H1 (cell line): ENCODE results near the gene UMAD1. TPM values are rescaled to one million over a fixed set of nuclear protein-coding genes. Genes with fewer than 3 reads are reported as not detected.

Source experiments
- CTCF ChIA-PET: fragments of 300-600 bp; sonication (Branson Sonifier 250); formaldehyde crosslinking; loops from one replicate; lab custom pipeline; 2021; ENCODE audit not compliant: partially characterized antibody; lab: Charles Lee
- POLR2A ChIA-PET: fragments of 300-600 bp; sonication (Branson Sonifier 250); formaldehyde crosslinking; loops from one replicate; lab custom pipeline; 2021; ENCODE audit warnings: inconsistent platforms; ENCODE audit not compliant: partially characterized antibody; lab: Charles Lee
- DNase-seq, 2 experiments: peaks; one replicate each; pipeline versions ENCODE4 v3.0.0 to v3.0.0-alpha.2; 2010 to 2022; ENCODE audit warnings: low spot score in 2 of 2, low read depth in 1 of 2, mixed read lengths in 1 of 2
- FAIRE-seq: peaks from 2 replicates; lab custom pipeline; 2011; peaks lifted over from hg19 to GRCh38; lab: Jason Lieb, UNC
- H2AFZ ChIP-seq: 2 replicates; pipeline ENCODE4 v1.8.1; 2012; ENCODE audit warnings: low read length, inconsistent platforms
- H2AK5ac ChIP-seq: 2 replicates; pipeline ENCODE4 v1.6.1; 2013; ENCODE audit warnings: low read depth, low read length
- H2BK120ac ChIP-seq: replicated peaks from 2 replicates; pipeline ENCODE3; 2013; ENCODE audit warnings: low read depth, low read length, inconsistent platforms
- H2BK12ac ChIP-seq: 2 replicates; pipeline ENCODE4 v1.6.1; 2013; ENCODE audit warnings: low read depth, low read length
- H2BK15ac ChIP-seq: 2 replicates; pipeline ENCODE4 v1.6.1; 2013; ENCODE audit warnings: low read length
- H2BK20ac ChIP-seq: 2 replicates; pipeline ENCODE4 v1.6.1; 2013; ENCODE audit warnings: low read length
- H2BK5ac ChIP-seq: 2 replicates; pipeline ENCODE4 v1.6.1; 2013; ENCODE audit warnings: low read depth, low read length
- H3K14ac ChIP-seq: 2 replicates; pipeline ENCODE4 v1.6.1; 2013; ENCODE audit warnings: inconsistent platforms; ENCODE audit not compliant: insufficient read length
- H3K18ac ChIP-seq: 2 replicates; pipeline ENCODE4 v1.6.1; 2013; ENCODE audit warnings: low read length; ENCODE audit errors: extremely low read depth
- H3K23ac ChIP-seq: 2 replicates; pipeline ENCODE4 v1.6.1; 2013; ENCODE audit warnings: inconsistent platforms; ENCODE audit not compliant: insufficient read length
- H3K23me2 ChIP-seq: 2 replicates; pipeline ENCODE4 v1.6.1; 2013; ENCODE audit warnings: low read depth, low read length
- H3K27ac ChIP-seq: 2 replicates; pipeline ENCODE4 v1.6.1; 2011; ENCODE audit warnings: low read depth, low read length, inconsistent platforms
- H3K27me3 ChIP-seq, 4 experiments: replicated peaks in 1 of 4; 1 replicate in 1 of 4; 2 replicates in 3 of 4; pipeline versions ENCODE4 v1.6.1 to v1.8.1; 2011 to 2013; ENCODE audit warnings: low read length in 3 of 4, mild to moderate bottlenecking in 3 of 4, inconsistent platforms in 2 of 4, mixed read lengths in 2 of 4, moderate library complexity in 1 of 4; ENCODE audit not compliant: control insufficient read depth in 3 of 4, insufficient read depth in 3 of 4; ENCODE audit errors: extremely low read depth in 1 of 4
- H3K36me3 ChIP-seq, 4 experiments: 2 replicates each; pipeline versions ENCODE4 v1.6.1 to v1.8.1; 2011 to 2013; ENCODE audit warnings: mild to moderate bottlenecking in 4 of 4, low read length in 3 of 4, moderate library complexity in 2 of 4, control low read depth in 1 of 4, inconsistent platforms in 1 of 4; ENCODE audit not compliant: insufficient read depth in 4 of 4, control insufficient read depth in 2 of 4
- H3K4ac ChIP-seq: replicated peaks from 2 replicates; pipeline ENCODE3; 2013; ENCODE audit warnings: low read length, low read depth, mixed read lengths, inconsistent platforms; ENCODE audit not compliant: insufficient read length
- H3K4me1 ChIP-seq, 4 experiments: replicated peaks in 1 of 4; 1 replicate in 1 of 4; 2 replicates in 3 of 4; pipeline versions ENCODE4 v1.6.1 to v1.8.1; 2011 to 2013; ENCODE audit warnings: low read length in 3 of 4, inconsistent platforms in 2 of 4, mixed read lengths in 1 of 4; ENCODE audit not compliant: insufficient read depth in 4 of 4, control insufficient read depth in 3 of 4
- H3K4me2 ChIP-seq, 2 experiments: 2 replicates each; pipeline versions ENCODE4 v1.6.1 to v1.8.1; 2011 to 2013; ENCODE audit warnings: low read depth in 2 of 2, low read length in 2 of 2, control low read depth in 1 of 2, inconsistent platforms in 1 of 2, mild to moderate bottlenecking in 1 of 2; ENCODE audit not compliant: insufficient read depth in 1 of 2
- H3K4me3 ChIP-seq, 4 experiments: fragments of 200-600, 300-600 bp in 1 of 4; sonication (generic), shearing (Covaris generic), sonication (Bioruptor Twin) in 1 of 4; 2 replicates each; pipeline versions ENCODE4 v1.5.1 to v1.8.1; 2011 to 2016; ENCODE audit warnings: low read length in 4 of 4, low read depth in 3 of 4, control low read depth in 2 of 4, inconsistent platforms in 2 of 4, mild to moderate bottlenecking in 2 of 4, mixed read lengths in 1 of 4, moderate library complexity in 1 of 4; ENCODE audit not compliant: insufficient read depth in 2 of 4; ENCODE audit errors: extremely low read depth in 1 of 4
- H3K56ac ChIP-seq: replicated peaks from 2 replicates; pipeline ENCODE3; 2013; ENCODE audit warnings: low read depth, mild to moderate bottlenecking, mixed read lengths, low read length, inconsistent platforms; ENCODE audit not compliant: insufficient read length
- H3K79me1 ChIP-seq: 2 replicates; pipeline ENCODE4 v1.6.1; 2013; ENCODE audit warnings: low read depth, low read length, control low read depth
- H3K79me2 ChIP-seq, 2 experiments: 2 replicates each; pipeline versions ENCODE4 v1.6.1 to v1.8.1; 2012 to 2013; ENCODE audit warnings: low read length in 2 of 2, mild to moderate bottlenecking in 2 of 2, inconsistent platforms in 1 of 2; ENCODE audit not compliant: insufficient read depth in 2 of 2, control insufficient read depth in 1 of 2
- H3K9ac ChIP-seq, 4 experiments: replicated peaks in 1 of 4; 1 replicate in 1 of 4; 2 replicates in 3 of 4; pipeline versions ENCODE4 v1.6.1 to v1.8.1; 2011 to 2013; ENCODE audit warnings: low read depth in 3 of 4, low read length in 3 of 4, control low read depth in 2 of 4, mild to moderate bottlenecking in 2 of 4, moderate library complexity in 2 of 4, inconsistent platforms in 1 of 4; ENCODE audit errors: extremely low read depth in 1 of 4
- H3K9me3 ChIP-seq, 2 experiments: 2 replicates each; pipeline versions ENCODE4 v1.6.1 to v1.8.1; 2012 to 2013; ENCODE audit warnings: mild to moderate bottlenecking in 2 of 2, moderate library complexity in 2 of 2, control low read depth in 1 of 2, inconsistent platforms in 1 of 2, low read depth in 1 of 2, low read length in 1 of 2, mixed read lengths in 1 of 2; ENCODE audit not compliant: insufficient read depth in 2 of 2
- H4K20me1 ChIP-seq, 2 experiments: replicated peaks in 1 of 2; 2 replicates each; pipeline versions ENCODE3 to v1.8.1; 2011 to 2013; ENCODE audit warnings: inconsistent platforms in 2 of 2, low read length in 2 of 2, mild to moderate bottlenecking in 1 of 2; ENCODE audit not compliant: insufficient read depth in 2 of 2, control insufficient read depth in 1 of 2
- H4K5ac ChIP-seq: 2 replicates; pipeline ENCODE4 v1.6.1; 2013; ENCODE audit warnings: low read length, low read depth, mixed read lengths, inconsistent platforms; ENCODE audit not compliant: insufficient read length
- H4K8ac ChIP-seq: 2 replicates; pipeline ENCODE4 v1.8.0; 2013; ENCODE audit warnings: mild to moderate bottlenecking, moderate library complexity, low read length, inconsistent platforms; ENCODE audit not compliant: insufficient read depth; ENCODE audit errors: extremely low read depth
- H4K91ac ChIP-seq: replicated peaks from 2 replicates; pipeline ENCODE3; 2013; ENCODE audit warnings: low read length, mixed read lengths, inconsistent platforms; ENCODE audit not compliant: insufficient read length
- BRCA1 ChIP-seq: IDR thresholded peaks from 2 replicates; pipeline ENCODE4 v1.6.1; 2012; ENCODE audit warnings: low read depth, low read length, improper control_type of control experiment
- CEBPB ChIP-seq: IDR thresholded peaks from 2 replicates; pipeline ENCODE4 v1.6.1; 2012; ENCODE audit warnings: low read depth, low read length
- EP300 ChIP-seq, 2 experiments: IDR thresholded peaks; 1 replicate in 1 of 2; 2 replicates in 1 of 2; pipeline ENCODE4 v1.6.1; 2011 to 2012; ENCODE audit warnings: low read depth in 2 of 2, low read length in 2 of 2, mild to moderate bottlenecking in 2 of 2, borderline replicate concordance in 1 of 2, inconsistent platforms in 1 of 2, moderate library complexity in 1 of 2
- HDAC6 ChIP-seq: IDR thresholded peaks from one replicate; pipeline ENCODE4 v1.7.1; 2012; ENCODE audit warnings: low read depth, mild to moderate bottlenecking, inconsistent platforms, low read length, moderate library complexity
- RBBP5 ChIP-seq: IDR thresholded peaks from 2 replicates; pipeline ENCODE4 v1.7.1; 2012; ENCODE audit warnings: low read depth, mild to moderate bottlenecking, inconsistent platforms, low read length, moderate library complexity, borderline replicate concordance
- RXRA ChIP-seq: IDR thresholded peaks from 2 replicates; pipeline ENCODE4 v1.6.1; 2011; ENCODE audit warnings: low read depth, mild to moderate bottlenecking, low read length, moderate library complexity; ENCODE audit not compliant: insufficient read depth
- SIN3A ChIP-seq, 2 experiments: IDR thresholded peaks in 1 of 2; conservative IDR thresholded peaks in 1 of 2; 2 replicates each; pipeline ENCODE4 v1.6.1; 2011 to 2012; ENCODE audit warnings: low read length in 2 of 2, improper control_type of control experiment in 1 of 2, low read depth in 1 of 2, mild to moderate bottlenecking in 1 of 2
- TBP ChIP-seq: IDR thresholded peaks from 2 replicates; pipeline ENCODE4 v1.6.1; 2011; ENCODE audit warnings: low read depth, low read length, improper control_type of control experiment
- YY1 ChIP-seq: IDR thresholded peaks from 2 replicates; pipeline ENCODE4 v1.6.1; 2011; ENCODE audit warnings: low read depth, mild to moderate bottlenecking, low read length
- ZNF274 ChIP-seq: IDR thresholded peaks from 2 replicates; pipeline ENCODE4 v1.7.0; 2012; ENCODE audit warnings: low read length, borderline replicate concordance; ENCODE audit errors: extremely low read depth
- polyA plus RNA-seq, 7 experiments: library from polyadenylated mRNA; depleted of rRNA in 3 of 7; stranded (reverse) in 5 of 7; unstranded in 2 of 7; fragments of >200 nt in 5 of 7; fragments of 200-250 nt in 2 of 7; gene quantifications; 1 replicate in 5 of 7; 2 replicates in 1 of 7; 4 replicates in 1 of 7; pipeline versions ENCODE4 v1.2.1 to v1.2.3, GENCODE V29; 2011 to 2013; ENCODE audit warnings: missing spikeins in 2 of 7, mixed read lengths in 2 of 7
- total RNA-seq: library from RNA; stranded (reverse); fragmentation: NEBNext Ultra II Directional; extraction: Animal tissue kit (Norgen Biotek cat#: 25700); gene quantifications from 2 replicates; pipeline ENCODE4 v1.2.1, GENCODE V29; 2021
- TF ChIP-seq, protein P1 (sequence below): IDR thresholded peaks from 2 replicates; pipeline ENCODE4 v1.6.1; 2011; ENCODE audit warnings: low read depth, mild to moderate bottlenecking, low read length; ENCODE audit not compliant: insufficient read depth
- TF ChIP-seq, protein P2 (sequence below): IDR thresholded peaks from 2 replicates; pipeline ENCODE4 v1.6.1; 2012; ENCODE audit warnings: inconsistent platforms
- TF ChIP-seq, protein P3 (sequence below): IDR thresholded peaks from 2 replicates; pipeline ENCODE4 v1.6.1; 2012; ENCODE audit warnings: low read length, inconsistent platforms

UMAD1 gene
- total and polyA plus RNA-seq, 2 of the 8 experiments (the other 6 are each of a cell fraction or from before 2014, with no cell fraction given): 10.4 to 12.3 TPM

DNA sequence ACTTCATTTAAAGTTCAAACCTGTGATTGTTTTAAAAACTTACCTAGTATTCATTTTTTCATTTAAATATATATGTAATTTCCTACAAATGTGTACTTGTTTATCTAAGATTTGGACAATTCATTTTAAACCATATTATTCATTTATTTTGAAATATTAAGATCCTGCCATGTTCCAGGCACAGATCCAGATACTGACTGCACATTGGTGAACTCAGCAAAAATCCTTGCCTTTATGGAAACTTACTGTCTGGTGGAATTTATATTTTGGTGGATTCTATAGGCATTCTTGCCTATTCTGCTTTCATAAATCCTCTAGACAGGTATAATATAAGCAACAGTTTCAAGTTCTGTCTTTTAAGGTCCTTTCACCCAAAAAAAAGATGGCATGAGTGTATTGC lies 126.1 kb downstream of the UMAD1 start:
- Histone ChIP-seq H3K18ac (no peak overlapping the region), H3K23me2 (no peaks in the 10 kb centered on the region; the same call in 1 of the 2 replicates), H2BK120ac (no peak overlapping the region), H3K27me3 (peaks cover 0 to 1% (median 0%) of the 10 kb centered on the region in 4 experiments; a peak in 1 of 7 replicates), H2AFZ (no peak overlapping the region), H3K9me3 (no peaks in the 10 kb centered on the region), H4K5ac (no peak overlapping the region), H3K4me2 (no peak overlapping the region), H3K79me1 (no peaks in the 10 kb centered on the region), H3K14ac (no peak overlapping the region), H4K8ac (no peak overlapping the region), H4K91ac (no peak overlapping the region), H3K79me2 (no peaks in the 10 kb centered on the region), H3K23ac (no peak overlapping the region), H3K56ac (no peak overlapping the region), H3K4me3 (no peak overlapping the region), H4K20me1 (no peaks in the 10 kb centered on the region), H3K4ac (no peak overlapping the region), H2BK5ac (no peak overlapping the region), H3K4me1 (no peaks in the 10 kb centered on the region), H2BK20ac (no peak overlapping the region), H3K36me3 (no peaks in the 10 kb centered on the region), H3K9ac (no peak overlapping the region), H2AK5ac (no peak overlapping the region), H2BK15ac (no peak overlapping the region), H3K27ac (no peak overlapping the region), H2BK12ac (no peak overlapping the region)
- ChIA-PET POLR2A (no interaction called here), CTCF (no interaction called here)
- no peak for DNase-seq
- FAIRE-seq: no peak
- TF ChIP-seq, protein P1, sequence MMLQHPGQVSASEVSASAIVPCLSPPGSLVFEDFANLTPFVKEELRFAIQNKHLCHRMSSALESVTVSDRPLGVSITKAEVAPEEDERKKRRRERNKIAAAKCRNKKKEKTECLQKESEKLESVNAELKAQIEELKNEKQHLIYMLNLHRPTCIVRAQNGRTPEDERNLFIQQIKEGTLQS: no peak
- TF ChIP-seq EP300 (IDR thresholded peaks at IDR 0.05; ENCODE audit: borderline replicate concordance in 1 of 2, low read depth in 2 of 2, low read length in 2 of 2): no peak
- TF ChIP-seq CEBPB: no peak
- TF ChIP-seq ZNF274: no peak
- TF ChIP-seq, protein P2, sequence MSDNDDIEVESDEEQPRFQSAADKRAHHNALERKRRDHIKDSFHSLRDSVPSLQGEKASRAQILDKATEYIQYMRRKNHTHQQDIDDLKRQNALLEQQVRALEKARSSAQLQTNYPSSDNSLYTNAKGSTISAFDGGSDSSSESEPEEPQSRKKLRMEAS: no peak
- no peak for TF ChIP-seq RXRA
- no peak for TF ChIP-seq YY1
- TF ChIP-seq SIN3A (conservative IDR thresholded peaks at IDR 0.05 in 1 of 2, IDR thresholded peaks at IDR 0.05 in 1 of 2; ENCODE audit: low read depth in 1 of 2, low read length in 2 of 2): no peak
- TF ChIP-seq HDAC6: no peak
- no peak for TF ChIP-seq TBP
- no peak for TF ChIP-seq RBBP5
- TF ChIP-seq, protein P3, sequence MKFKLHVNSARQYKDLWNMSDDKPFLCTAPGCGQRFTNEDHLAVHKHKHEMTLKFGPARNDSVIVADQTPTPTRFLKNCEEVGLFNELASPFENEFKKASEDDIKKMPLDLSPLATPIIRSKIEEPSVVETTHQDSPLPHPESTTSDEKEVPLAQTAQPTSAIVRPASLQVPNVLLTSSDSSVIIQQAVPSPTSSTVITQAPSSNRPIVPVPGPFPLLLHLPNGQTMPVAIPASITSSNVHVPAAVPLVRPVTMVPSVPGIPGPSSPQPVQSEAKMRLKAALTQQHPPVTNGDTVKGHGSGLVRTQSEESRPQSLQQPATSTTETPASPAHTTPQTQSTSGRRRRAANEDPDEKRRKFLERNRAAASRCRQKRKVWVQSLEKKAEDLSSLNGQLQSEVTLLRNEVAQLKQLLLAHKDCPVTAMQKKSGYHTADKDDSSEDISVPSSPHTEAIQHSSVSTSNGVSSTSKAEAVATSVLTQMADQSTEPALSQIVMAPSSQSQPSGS: no peak
- no peak for TF ChIP-seq BRCA1
